OCI-LY7 (cell line): ENCODE measurements around the gene MAP7D3.

Source experiments
- EZH2phosphoT487 ChIP-seq: fragments of 200-600 bp; sonication (generic); IDR thresholded peaks from 2 replicates; pipeline ENCODE4 v1.6.1; 2018; ENCODE audit warnings: low read depth, borderline replicate concordance, mild to moderate bottlenecking, mixed run types, antibody characterized with exemption, low read length, moderate library complexity, mixed read lengths
- TF ChIP-seq, protein P1 (sequence below): fragments of 200-600 bp; sonication (generic); conservative IDR thresholded peaks from 2 replicates; pipeline ENCODE4 v1.5.1; 2014; ENCODE audit warnings: mild to moderate bottlenecking, antibody characterized with exemption, low read length, moderate library complexity, mixed read lengths

DNA sequence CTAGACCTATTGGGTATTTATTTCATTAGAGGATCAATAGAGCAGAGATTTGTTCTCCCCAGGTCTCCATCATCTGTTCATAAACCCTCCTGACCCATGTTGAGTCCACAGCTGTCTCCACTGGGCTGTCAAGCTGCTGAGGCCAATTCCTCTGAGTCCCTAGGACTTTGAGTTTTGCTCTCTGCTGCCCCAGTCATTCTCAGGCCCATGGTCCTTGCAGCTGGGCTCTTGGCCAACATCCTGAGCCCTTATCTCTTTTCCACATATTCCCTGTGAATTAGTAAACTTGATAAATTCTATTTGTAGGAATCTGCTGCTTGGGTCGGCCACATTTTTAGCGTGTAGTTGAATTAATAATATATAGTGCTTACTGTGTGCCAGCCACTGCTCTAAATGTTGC, 62.0 kb downstream of the MAP7D3 start:
- TF ChIP-seq, protein P1, sequence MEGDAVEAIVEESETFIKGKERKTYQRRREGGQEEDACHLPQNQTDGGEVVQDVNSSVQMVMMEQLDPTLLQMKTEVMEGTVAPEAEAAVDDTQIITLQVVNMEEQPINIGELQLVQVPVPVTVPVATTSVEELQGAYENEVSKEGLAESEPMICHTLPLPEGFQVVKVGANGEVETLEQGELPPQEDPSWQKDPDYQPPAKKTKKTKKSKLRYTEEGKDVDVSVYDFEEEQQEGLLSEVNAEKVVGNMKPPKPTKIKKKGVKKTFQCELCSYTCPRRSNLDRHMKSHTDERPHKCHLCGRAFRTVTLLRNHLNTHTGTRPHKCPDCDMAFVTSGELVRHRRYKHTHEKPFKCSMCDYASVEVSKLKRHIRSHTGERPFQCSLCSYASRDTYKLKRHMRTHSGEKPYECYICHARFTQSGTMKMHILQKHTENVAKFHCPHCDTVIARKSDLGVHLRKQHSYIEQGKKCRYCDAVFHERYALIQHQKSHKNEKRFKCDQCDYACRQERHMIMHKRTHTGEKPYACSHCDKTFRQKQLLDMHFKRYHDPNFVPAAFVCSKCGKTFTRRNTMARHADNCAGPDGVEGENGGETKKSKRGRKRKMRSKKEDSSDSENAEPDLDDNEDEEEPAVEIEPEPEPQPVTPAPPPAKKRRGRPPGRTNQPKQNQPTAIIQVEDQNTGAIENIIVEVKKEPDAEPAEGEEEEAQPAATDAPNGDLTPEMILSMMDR: no peak
- TF ChIP-seq EZH2phosphoT487: no peak
